UCSD-AML1 (cell line): Measurements from ENCODE around the gene PLVAP.

ENCODE experiments used
- DNase-seq: peaks from one replicate; lab custom pipeline; 2025; ENCODE audit not compliant: unreplicated experiment; lab: John Stamatoyannopoulos, UW

PLVAP gene

DNA sequence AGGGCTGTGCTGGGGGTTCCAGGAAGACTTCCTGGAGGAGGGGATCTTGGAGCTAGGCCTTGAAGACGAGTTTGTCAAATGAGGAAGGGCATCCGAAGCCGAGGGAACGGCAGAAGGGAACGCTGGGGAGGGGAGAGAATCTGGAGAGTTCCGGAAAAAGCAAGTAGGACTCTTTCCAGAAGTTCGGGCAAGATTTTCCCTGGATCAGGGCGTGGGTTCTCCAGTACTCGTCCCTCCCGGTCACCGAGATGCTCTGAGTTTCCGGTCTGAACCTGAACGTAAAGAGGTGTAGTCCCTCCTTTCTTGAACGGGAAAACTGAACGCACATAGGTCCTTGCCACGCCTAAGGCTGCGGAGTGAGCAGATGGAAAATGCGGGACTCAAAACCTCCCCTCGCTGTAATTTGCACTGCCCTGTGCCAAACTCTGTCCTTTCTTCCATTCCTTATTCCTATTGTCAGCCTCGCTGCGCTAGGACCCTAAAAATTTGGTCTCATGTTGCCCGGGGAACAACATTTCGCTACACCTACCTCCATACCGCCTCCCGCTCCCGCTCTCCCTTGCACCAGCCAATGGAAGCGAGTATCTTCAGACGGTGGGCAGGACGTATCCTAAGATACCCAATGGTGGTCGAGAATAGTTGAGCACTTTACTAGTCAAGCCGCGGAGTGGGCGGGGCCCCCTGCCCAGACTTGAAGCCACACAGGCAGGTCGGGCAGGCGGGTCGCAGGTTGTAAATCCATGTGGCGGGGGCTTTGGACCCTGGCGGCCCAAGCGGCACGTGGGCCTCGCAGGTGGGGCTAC lies 40.1 kb downstream of the PLVAP start, which contains the start of gene GTPBP3:
GTPBP3 (plus strand) TSS at position 682 of the 803 bp plus-strand sequence; CDS start at position 741, 59 bp downstream.
- peak; percentile 95 for DNase-seq

DNA sequence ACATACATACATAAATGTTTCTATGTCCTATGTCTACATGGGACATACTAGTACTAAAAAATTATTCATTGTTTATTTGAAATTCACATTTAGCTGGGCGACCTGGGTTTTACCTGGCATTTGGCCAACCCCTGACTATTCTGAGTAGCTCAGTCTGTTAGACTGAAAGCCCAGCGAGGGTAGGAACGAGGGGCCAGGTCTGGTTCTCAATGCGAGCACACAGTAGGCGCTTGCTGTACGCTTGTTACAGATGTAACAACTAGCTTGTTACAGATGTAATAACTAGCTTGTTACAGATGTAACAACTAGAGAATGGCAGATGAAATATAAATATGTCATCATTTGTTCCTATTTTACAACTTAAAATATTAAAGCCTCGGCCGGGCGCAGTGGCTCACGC lies 41.6 kb downstream of the PLVAP start:
- DNase-seq: no peak

DNA sequence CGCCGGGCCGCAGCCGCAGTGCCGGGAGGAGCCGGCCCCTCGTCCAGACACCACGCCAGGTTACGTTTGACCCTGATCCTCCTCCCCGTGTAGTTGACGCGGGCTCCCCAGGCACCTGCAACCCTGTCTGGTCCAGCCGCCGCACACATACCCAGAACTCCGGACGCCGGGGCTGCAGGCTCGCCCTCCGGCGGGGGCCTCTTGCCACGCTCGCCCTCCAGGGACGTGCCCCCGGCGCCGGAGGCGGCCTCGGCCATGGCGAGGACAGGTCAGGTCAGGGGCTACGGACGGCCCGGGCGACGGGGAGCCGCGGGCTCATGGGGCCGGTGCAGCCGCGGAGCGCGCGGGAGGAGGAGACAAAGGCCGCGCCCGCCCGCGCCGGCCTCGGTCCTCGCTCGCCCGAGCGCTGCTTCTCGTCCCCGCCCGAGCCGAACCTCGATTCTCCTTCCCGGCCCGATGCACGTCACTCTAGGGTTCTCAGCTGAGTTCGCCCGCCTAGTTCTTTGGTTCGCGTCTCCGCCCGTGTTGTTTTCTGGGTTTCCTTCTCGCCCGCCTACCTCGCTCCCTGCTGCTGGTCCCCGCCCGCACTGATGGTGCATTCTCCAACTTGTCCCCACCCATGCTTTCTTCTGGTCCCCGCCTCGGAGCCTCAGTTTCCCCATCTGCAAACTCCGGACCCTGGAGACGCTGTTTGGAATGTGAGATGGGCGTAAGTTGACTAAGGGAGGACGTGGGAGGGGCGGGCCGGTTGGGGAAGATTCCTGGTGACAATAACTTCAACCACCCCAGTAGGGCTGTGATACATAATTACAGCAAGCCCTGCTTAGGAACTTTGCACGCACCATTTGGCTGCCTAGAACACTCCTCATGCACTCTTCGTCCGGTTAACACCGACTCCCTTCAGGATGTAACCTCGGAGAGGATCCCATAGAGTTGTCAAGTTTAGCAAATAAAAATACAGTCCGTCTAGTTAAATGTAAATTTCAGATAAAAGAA lies 42.4 kb downstream of the PLVAP start, which contains the start of gene ANO8:
ANO8 (minus strand) TSS at position 442 of the 996 bp plus-strand sequence; CDS start at position 257, 185 bp downstream.
- DNase-seq: peak; percentile 96

DNA sequence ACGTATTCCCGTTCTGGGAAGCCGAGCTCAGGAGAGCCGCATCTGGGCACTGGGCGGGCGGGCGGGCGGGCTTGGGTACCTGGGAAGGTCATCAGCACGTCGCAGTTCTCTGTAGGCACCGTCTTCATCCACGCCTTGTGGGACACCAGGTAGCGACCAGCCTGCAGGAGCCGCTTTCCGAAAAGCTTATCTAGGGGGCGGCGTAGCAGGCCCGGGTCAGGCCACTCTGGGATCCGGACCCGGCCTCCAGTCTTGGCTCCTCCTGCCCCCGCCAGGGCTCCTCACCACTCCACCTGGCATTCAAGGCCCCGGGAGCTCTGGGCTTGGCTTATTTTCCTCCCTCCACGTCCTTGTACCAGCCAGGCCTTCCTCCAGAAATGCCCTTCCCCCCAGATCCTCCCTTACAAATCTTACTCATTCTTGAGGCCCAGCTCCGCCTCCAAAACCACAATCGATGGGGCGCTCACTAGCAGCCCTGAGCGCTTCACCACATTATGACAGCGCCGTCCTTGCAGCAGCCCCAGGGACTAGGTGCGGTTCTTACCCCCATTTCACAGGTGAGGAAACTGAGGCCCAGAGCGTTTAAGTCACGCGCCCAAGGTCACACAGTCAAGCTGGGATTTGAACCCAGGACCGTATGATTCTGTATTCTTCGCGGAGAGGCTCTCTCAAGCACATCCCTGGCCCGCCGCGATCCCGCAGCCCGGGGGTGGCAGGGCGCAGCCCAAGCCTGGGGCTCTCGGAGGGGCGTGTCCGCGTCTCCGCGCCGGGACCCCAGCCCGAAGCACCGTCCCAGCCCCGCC lies 43.3 kb downstream of the PLVAP start:
- peak; percentile 74 for DNase-seq

DNA sequence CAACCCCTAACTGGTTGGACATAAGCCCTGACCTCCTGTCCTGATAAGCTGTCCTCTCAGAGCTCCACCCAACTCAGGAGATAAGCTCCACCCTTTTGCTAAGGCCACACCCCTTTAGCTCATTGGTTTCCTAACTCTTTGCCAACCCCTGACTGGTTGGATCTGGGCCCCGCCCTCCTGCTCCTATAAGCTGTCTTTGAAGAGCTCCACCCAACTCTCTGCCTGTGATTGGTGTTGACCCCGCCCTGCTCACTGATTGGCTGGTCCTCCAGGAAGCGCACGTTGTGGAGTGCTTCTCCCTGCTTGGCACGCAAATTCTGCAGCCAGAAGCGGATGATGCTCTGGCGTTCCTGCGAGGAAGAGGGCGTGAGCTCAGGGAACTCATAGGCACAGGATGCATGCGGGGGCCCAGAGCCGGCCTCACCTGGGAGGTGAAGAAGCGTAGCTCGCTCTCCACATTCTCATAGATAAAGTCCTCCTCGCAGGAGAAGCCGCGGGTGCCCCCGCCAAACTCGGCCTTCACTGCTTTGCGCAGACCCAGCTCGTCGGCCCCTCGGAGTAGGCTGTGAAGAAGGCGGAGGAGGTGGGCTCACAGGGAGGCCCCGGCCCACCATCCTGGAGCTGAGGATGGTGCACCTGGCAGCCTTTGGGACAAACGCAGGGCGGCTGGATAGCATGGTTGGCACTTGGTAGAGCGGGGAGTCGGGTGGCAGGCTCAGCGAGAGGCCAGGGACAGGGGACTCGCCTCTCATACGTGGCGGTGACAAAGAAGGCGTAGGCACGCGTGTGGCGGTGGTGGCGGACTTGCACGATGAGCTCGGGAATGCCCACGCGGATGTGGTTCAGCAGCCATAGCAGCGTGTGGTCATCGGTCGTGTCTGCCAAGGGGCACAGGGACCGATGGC lies 44.2 kb downstream of the PLVAP start:
- peak; percentile 48 for DNase-seq

DNA sequence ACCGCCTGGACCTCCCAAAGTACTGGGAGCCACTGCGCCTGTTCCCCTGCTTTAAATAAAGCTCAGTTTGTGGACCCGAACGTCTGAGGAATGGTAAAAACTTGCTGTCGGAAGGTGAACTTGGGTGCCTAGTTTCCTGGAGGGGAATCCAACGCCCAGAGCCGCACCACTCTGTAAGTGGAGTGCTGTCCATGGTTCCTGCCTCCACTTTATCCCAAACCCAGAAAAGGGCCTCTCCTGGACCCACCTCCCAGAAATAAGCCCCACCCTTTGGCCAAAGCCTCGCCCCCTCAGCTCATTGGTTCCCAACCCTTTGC lies 44.8 kb downstream of the PLVAP start:
- no peak for DNase-seq

DNA sequence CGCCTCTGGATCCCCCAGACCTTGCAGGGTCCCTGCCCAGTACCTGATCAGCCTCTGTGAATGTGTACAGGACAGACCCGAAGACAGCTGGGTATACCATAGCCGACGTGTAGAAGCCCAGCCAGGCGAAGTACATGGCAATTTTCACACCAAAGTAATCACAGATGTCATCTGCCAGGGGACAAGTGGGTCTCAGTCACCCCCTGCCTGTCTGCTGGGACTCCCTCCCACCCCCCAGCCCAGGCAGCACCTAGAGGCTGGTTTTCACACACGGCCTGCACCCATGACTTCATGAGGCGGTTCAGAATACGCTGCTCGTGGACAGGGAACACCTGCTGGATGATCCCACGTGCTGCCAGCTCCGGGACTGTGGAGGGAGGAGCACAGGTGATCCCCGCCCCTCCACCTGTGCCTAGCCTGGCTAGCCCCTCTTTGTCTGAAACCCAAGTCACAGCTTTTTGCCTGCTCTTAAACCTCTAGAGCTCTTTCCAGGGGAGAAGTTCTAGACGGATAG lies 46.0 kb downstream of the PLVAP start:
- no peak for DNase-seq

DNA sequence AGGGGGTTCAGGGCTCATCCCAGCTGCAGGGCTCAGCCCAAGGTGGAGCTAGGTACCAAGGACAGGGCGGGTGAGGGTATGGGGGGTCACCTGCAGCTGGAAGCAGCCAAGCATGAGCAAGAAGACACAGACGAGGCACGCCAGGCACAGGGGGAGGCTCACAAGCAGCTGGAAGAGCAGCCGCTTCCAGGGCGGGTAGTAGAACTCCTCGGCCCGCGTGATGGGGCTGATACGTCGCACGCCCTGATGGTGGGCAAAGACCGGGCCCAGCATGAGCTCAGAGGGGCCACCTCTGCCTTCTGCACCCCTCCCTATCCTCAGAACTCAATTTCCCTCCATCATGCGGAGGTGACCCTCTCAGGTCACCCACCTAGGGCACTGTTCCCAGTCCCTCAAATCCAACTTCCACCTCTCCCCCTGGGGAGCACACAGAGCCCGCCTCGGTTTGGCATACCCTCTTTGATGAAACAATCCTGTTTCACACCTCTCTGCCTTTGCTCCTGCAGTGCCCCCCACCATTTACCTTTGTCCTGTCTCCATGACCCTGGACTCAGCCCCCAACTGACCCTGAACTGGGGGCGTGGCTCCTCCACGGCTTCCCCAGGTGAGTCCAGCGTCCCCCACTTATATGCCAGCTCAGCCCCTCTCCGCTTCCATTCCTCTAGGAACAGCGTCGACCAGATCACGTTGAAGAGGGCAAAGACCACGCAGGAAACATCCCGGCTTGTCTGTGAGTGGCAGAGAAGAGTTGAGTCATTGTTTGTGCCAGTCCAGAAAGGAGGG lies 46.7 kb downstream of the PLVAP start:
- DNase-seq: no peak

DNA sequence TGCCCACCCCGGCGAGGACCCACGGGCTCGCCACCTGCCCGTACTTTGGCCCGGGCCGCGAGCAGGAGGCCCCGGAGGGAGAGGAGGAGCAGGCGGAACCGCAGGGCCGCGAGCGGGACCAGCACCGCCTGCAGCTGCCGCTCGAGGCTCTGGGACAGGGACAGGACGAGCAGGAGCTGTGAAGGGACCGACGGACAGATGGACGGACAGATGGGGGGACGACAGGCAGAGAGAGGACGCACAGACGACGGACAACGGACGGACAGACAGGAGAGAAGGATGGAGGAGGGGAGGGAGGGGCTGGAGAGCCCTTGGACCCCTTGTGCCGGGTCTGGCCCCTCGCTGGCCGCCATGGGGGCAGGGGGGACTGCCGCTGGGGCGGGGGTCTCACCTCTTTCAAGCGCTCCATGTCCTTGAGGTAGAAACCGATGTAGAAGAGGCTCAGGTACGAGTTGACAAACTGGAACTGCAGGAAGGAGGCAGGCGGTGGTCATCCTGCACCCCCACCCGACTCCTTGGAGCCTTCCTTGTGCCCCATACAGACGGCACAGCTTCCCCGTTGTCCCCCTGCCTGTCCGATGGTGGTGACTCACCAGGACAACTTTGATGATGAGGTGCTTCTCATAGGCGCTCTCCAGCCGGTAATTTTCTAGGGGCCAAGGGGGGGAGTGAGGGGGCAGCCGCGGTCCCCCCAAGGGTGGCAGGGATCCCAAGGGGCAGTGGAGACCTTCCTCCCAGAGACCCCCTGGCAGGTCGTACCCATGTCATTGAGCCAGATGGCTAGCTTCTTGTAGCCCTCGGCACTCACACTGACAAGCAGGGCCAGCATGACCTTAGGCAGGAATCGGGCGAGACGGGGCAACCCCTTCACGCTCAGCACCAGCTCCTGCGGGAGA lies 47.5 kb downstream of the PLVAP start:
- DNase-seq: no peak

DNA sequence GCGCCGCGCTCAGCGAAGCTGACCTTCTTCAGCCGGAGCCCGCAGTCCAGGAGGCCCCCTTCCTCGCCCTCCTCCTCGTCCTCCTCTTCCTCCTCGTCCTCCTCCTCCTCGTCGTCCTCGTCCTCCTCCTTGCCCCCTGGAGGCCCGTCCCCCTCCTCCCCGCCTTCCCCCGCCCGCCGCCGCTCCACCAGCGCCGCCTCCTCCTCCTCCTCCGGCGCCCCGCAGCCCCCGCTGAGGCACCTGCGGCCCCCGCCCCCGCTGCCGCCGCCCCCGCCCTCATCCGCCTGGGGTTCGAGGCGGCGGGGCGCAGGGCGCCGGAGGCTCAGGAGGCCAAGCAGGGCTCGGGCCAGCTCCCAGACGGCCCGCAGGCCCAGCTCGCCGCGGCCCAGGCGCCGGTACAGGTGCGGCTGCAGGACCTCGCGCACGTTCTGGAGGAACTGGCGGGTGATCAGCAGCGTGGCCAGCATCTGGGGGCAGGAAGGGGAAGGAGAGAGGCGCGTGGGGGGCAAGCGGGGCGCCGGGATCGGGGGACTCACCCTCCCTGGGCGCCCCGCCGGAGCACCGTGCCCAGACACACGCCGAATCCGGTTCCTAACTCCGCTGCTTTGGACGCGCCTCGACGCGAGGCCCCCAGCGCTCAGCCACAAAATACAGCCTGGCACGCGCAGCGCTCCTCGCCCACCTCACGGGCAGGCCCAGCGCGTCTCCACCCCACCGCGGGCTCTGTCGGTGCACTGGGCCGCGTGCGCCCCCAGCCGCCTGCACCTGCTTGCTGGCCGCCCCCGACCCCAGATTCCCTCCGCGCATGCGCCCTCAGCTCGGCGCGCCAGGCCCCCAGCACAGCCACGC lies 48.4 kb downstream of the PLVAP start:
- DNase-seq: no peak

DNA sequence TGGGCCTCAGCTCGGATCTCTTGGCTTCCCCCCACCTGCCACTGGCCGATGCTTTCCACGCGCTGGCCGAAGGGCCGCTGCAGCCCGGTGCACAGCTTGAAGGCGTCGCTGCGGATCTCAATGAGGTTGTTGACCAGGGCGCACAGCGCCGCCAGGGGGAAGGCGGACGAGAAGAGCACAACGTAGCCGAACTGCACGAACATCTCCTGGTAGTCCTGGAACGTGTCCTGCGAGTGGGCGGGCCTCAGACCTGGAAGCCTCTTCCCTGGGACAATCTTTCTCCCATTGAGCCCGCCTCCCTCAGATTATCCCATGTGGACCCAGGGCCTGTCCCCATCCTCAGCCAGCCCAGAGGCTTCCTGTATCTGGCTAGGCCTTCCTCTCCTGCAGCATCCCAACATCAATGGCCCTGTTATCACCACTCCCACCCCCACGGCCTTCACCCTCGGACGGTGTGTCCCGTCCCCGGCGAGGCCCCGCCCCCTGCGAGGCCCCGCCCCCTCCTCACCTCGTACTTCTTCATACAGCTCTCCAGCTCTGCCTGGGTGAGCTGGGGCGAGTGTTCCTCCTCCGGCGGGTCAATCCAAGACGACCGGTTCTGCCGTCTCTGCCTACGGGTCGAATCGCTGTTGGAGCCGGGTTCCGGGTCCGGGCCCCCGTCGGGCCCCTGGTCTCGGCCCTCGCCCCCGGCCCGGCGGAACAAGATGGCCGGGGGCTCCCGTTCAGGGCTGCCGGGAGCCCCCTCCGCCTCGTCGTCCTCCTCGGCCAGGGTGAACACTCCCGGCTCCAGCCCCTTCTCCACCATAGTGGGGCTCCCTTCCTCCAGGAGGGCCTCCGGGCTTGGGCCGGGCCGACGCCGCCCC lies 49.3 kb downstream of the PLVAP start:
- no peak for DNase-seq

DNA sequence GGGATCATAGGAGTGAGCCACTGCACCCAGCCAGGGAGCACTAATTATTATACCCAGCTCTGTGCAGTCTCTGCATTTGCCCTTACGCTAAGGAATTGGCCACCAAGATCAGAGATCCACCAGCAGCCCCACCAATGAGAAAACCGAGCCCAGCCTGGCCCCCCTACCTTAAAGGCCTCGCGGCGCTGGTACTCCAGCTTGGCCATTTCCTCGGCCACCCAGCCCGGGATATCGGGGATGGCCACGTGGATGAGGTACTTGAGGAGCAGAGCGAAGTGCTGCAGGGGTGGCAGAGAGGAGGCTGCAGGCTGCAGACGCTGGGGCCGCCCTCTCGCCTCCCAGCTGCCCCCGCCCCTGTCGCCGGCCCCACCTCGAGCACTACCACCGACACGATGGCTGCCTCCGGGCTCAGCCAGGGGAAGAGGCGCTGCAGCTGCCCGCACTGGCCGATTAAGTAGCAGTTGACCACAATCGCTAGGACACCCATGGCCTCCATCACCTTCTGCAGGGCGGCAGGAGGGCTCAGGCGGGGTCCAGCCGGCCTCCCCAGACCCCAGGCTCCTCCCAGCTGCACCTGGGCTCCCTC lies 50.0 kb downstream of the PLVAP start:
- DNase-seq: no peak

DNA sequence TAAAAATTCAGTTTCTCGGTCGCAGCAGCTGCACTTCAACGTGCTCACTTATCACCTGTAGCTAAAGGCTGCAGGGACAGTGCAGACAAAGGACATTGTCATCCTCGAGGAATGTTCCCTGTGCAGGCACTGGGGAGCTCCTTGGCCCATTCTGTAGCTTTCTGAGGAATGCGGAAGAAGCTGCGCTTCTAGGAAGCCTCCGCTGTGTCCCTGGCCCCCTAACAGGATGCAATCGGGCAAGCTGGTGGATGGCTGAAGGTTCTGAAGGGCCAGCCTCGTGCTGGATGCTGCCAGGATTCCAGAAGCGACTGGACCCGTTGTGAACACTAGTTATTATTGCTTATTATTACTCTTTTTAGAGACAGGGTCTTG lies 50.6 kb downstream of the PLVAP start:
- no peak for DNase-seq

DNA sequence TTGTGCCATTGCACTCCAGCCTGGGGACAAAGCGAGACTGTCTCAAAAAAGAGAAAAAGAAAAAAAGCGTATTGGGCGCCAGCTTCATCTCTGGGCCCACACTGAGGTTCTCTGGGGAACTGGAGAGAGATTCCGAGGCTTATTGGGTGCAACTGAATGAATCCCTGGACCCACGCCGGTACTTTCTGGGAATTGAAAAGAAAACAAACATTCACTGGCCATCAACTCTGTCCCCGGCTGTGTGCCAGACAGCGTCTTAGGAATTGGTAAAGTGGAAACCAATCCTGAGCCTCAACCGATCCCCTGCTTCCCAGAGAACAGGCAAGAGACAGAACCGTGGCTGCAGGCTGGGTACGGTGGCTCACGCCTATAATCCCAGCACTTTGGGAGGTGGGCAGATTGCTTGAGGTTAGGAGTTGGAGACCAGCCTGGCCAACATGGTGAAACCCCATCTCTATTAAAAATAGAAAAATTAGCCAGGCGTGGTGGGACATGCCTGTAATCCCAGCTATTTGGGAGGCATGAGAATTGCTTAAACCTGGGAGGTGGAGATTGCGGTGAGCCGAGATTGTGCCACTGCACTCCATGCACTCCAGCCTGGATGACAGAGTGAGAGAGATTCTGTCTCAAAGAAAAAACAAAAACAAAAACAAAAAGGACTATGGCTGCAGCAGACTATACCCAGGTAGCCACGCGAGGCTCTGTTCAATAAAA lies 51.1 kb downstream of the PLVAP start:
- no peak for DNase-seq

DNA sequence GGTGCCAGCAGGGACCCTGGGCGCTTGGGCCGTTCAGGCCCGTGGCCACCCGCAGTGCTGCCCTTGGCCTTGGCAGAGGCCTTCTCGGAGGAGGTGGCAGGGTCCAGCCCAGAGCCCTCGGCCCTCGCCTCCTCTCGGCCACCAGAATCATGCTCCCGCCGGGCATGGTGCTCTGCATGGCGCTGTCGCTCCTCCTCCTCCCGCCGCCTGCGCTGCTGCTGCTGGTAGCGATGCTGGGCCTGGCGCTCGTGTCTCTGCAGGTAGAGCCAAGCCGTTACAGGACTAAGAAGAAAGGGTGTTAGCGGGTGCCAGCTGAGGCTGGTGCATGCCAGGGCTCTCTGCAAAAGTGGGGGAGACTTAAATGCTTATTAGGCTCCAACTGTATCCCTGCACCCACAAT lies 52.0 kb downstream of the PLVAP start:
- DNase-seq: no peak
